K562 (cell line): Measurements from ENCODE around the gene KIR2DL3. TPM values are rescaled to one million over a fixed set of nuclear protein-coding genes. Genes with fewer than 3 reads are reported as not detected.
"Not testable (repeated sequence)": the region's sequence is repeated elsewhere in the genome, so short reads cannot be mapped to it uniquely, and the experiment has no call there.

Experiments
- ATAC-seq: fragments of 200-7000 bp; cut with Tn5 transposase; 3 replicates; pipeline ENCODE4 v1.9.1; 2020; ENCODE audit warnings: moderate library complexity
- Bru-seq: library from RNA; stranded (reverse); fragments of 400-500 nt; gene quantifications from one replicate; lab custom pipeline; 2021; lab: Mats Ljungman, UMichigan
- BruChase-seq, 2 experiments: library from RNA; stranded (reverse); fragments of 400-500 nt; gene quantifications; one replicate each; lab custom pipeline; 2021; lab: Mats Ljungman, UMichigan
- BruUV-seq: library from RNA; stranded (reverse); fragments of 400-500 nt; replicated peaks from 2 replicates; lab custom pipeline; 2021; lab: Mats Ljungman, UMichigan
- CTCF ChIA-PET: fragments of 300-600 bp; formaldehyde crosslinking; extraction: SDS; loops from one replicate; lab custom pipeline; 2021; ENCODE audit warnings: low intra/inter-chr PET ratio; lab: Yijun Ruan, JAX
- POLR2A ChIA-PET: fragments of 300-600, 350-650 bp; sonication (Branson Sonifier 250); formaldehyde crosslinking; extraction: SDS; loops from one replicate; lab custom pipeline; 2021; ENCODE audit warnings: antibody characterized with exemption, inconsistent platforms; lab: Yijun Ruan, JAX
- DNase-seq, 4 experiments: peaks; one replicate each; pipeline versions ENCODE4 v3.0.0 to v3.0.0-alpha.2; 2011 to 2018; ENCODE audit warnings: low spot score in 3 of 4, mixed read lengths in 3 of 4; ENCODE audit errors: extremely low read depth in 1 of 4
- FAIRE-seq: peaks from 2 replicates; lab custom pipeline; 2011; peaks lifted over from hg19 to GRCh38; lab: Jason Lieb, UNC
- H2AFZ ChIP-seq: 2 replicates; pipeline ENCODE4 v1.6.0; 2011; ENCODE audit warnings: low read depth, low read length, control low read depth, inconsistent platforms
- H3K27ac ChIP-seq: fragments of 200-600 bp; 3 replicates; pipeline ENCODE4 v1.8.0; 2011; ENCODE audit warnings: low read depth, mild to moderate bottlenecking, control low read depth, inconsistent platforms, low read length, moderate library complexity, mixed read lengths; ENCODE audit errors: extremely low read depth
- H3K27me3 ChIP-seq, 2 experiments: fragments of 300-600 bp in 1 of 2; 2 replicates in 1 of 2; 3 replicates in 1 of 2; pipeline versions ENCODE4 v1.6.0 to v1.8.0; 2011; ENCODE audit warnings: inconsistent platforms in 2 of 2, low read length in 2 of 2, mild to moderate bottlenecking in 1 of 2, mixed read lengths in 1 of 2, moderate library complexity in 1 of 2; ENCODE audit not compliant: control insufficient read depth in 2 of 2, insufficient read depth in 2 of 2
- H3K36me3 ChIP-seq: fragments of 300-600 bp; 3 replicates; pipeline ENCODE4 v1.8.0; 2011; ENCODE audit warnings: mild to moderate bottlenecking, low read length, inconsistent platforms; ENCODE audit not compliant: control insufficient read depth, insufficient read depth
- H3K4me1 ChIP-seq, 2 experiments: fragments of 200-600 bp in 1 of 2; replicated peaks in 1 of 2; 2 replicates in 1 of 2; 3 replicates in 1 of 2; pipeline versions ENCODE4 v1.5.1 to v1.8.0; 2011; ENCODE audit warnings: inconsistent platforms in 2 of 2, low read length in 2 of 2, mild to moderate bottlenecking in 1 of 2, mixed read lengths in 1 of 2, moderate library complexity in 1 of 2; ENCODE audit not compliant: control insufficient read depth in 2 of 2, insufficient read depth in 2 of 2
- H3K4me2 ChIP-seq: 2 replicates; pipeline ENCODE4 v1.6.1; 2011; ENCODE audit warnings: low read length, control low read depth, inconsistent platforms, mixed read lengths; ENCODE audit not compliant: insufficient read depth
- H3K4me3 ChIP-seq: fragments of 200-600 bp; sonication (generic), shearing (Covaris generic); 2 replicates; pipeline ENCODE4 v1.5.1; 2016; ENCODE audit warnings: control low read depth, inconsistent platforms
- H3K79me2 ChIP-seq: fragments of 200-600 bp; 3 replicates; pipeline ENCODE4 v1.8.0; 2011; ENCODE audit warnings: low read length, inconsistent platforms; ENCODE audit not compliant: control insufficient read depth, insufficient read depth
- H3K9ac ChIP-seq, 2 experiments: 2 replicates each; pipeline versions ENCODE4 v1.6.0 to v1.6.1; 2011; ENCODE audit warnings: low read depth in 2 of 2, low read length in 2 of 2, control low read depth in 1 of 2, inconsistent platforms in 1 of 2, mild to moderate bottlenecking in 1 of 2, mixed read lengths in 1 of 2; ENCODE audit not compliant: insufficient read depth in 1 of 2
- H3K9me1 ChIP-seq: one replicate; pipeline ENCODE4 v1.6.0; 2011; ENCODE audit warnings: inconsistent platforms, mild to moderate bottlenecking, low read length, moderate library complexity; ENCODE audit not compliant: control insufficient read depth, insufficient read depth
- H3K9me3 ChIP-seq: replicated peaks from 2 replicates; pipeline ENCODE4 v1.5.1; 2011; ENCODE audit warnings: low read depth, low read length, inconsistent platforms; ENCODE audit not compliant: control insufficient read depth, insufficient read depth
- H4K20me1 ChIP-seq: replicated peaks from 2 replicates; pipeline ENCODE4 v1.6.1; 2011; ENCODE audit warnings: low read length, inconsistent platforms, mixed read lengths; ENCODE audit not compliant: control insufficient read depth, insufficient read depth
- WGBS: fragments of 100-300 bp; shearing (Covaris generic); methylation state at CpG from one replicate; pipeline ENCODE4 v1.1.6; 2016; ENCODE audit warnings: low coverage, mixed read lengths; ENCODE audit not compliant: insufficient coverage; ENCODE audit errors: missing lambda C conversion rate; 5-methylcytosine and 5-hydroxymethylcytosine counted together
- in situ Hi-C: fragments of 300-500 bp; cut with MboI; formaldehyde crosslinking; loops from 4 replicates; pipeline ENCODE4 v1.15.0; 2018; ENCODE audit warnings: inconsistent platforms, mixed read lengths
- intact Hi-C: fragments of 100-400 bp; cut with micrococcal nuclease; formaldehyde crosslinking; loops from 2 replicates; pipeline ENCODE4 v1.14.2; 2022
- long read RNA-seq, 3 experiments: library from polyadenylated mRNA in 2 of 3; library from RNA in 1 of 3; unstranded in 2 of 3; stranded (forward) in 1 of 3; transcript quantifications; one replicate each; pipeline ENCODE4 v2.0.0, GENCODE V29; 2019 to 2022
- polyA minus RNA-seq, 3 experiments: library from RNA; depleted of rRNA, polyadenylated mRNA; stranded (reverse); fragments of >200 nt; gene quantifications; 2 replicates each; pipeline ENCODE4 v1.2.3, GENCODE V29; 2011
- polyA plus RNA-seq, 8 experiments: library from polyadenylated mRNA; depleted of rRNA in 4 of 8; stranded (reverse) in 5 of 8; unstranded in 3 of 8; fragments of >200 nt; fragmentation: Nextera tagmentation in 2 of 8; fragmentation: Illumina TruSeq in 1 of 8; extraction: Ambion mirVana in 2 of 8; extraction: Trizol in 1 of 8; gene quantifications; 2 replicates each; pipeline versions ENCODE4 v1.2.1 to v1.2.3, GENCODE V29; 2011 to 2014; ENCODE audit warnings: inconsistent platforms in 1 of 8, missing spikeins in 1 of 8
- total RNA-seq, 7 experiments: library from RNA; depleted of rRNA in 6 of 7; stranded (reverse); fragments of >200 nt in 6 of 7; fragmentation: Illumina TruSeq in 2 of 7; extraction: Trizol in 2 of 7; gene quantifications; 2 replicates each; pipeline versions ENCODE4 v1.2.1 to v1.2.3, GENCODE V29; 2011 to 2021; ENCODE audit warnings: low replicate concordance in 1 of 7

The KIR2DL3 gene
- total RNA-seq (2011; cell fraction: chromatin; rRNA removed; ENCODE audit: low replicate concordance), result not detected in 2 replicates
- total RNA-seq (2011; cell fraction: nucleolus; rRNA removed), result not detected in 2 replicates
- total RNA-seq (2011; cell fraction: nucleoplasm; rRNA removed), result not detected in 2 replicates
- total RNA-seq (2014; rRNA removed) (not detected in 2 replicates), total RNA-seq (2014; rRNA removed; fragmentation: Illumina TruSeq; extraction: Trizol) (not detected in 2 replicates), total RNA-seq (2015; rRNA removed; fragmentation: Illumina TruSeq; extraction: Trizol) (not detected in 2 replicates), total RNA-seq (2021) (not detected in 2 replicates), polyA plus RNA-seq (2011; rRNA removed) (not detected in 2 replicates), polyA plus RNA-seq (2014; fragmentation: Illumina TruSeq; extraction: Trizol) (not detected in 2 replicates), polyA plus RNA-seq (2014; fragmentation: Nextera tagmentation; extraction: Ambion mirVana) (not detected), polyA plus RNA-seq (2014; rRNA removed) (not detected in 2 replicates), polyA minus RNA-seq (2011; rRNA and poly(A)+ RNA removed) (not detected in 2 replicates), Bru-seq, nascent RNA (not detected), BruChase-seq, experiment 1, labeled RNA remaining after a 2-hour chase (not detected), BruChase-seq, experiment 2, labeled RNA remaining after a 6-hour chase (not detected)
- not detected in 2 replicates for polyA plus RNA-seq (2011; cell fraction: cytosol; rRNA removed)
- not detected in 2 replicates for polyA plus RNA-seq (2011; cell fraction: nucleus; rRNA removed)
- polyA plus RNA-seq (2012), result not detected in 2 replicates
- polyA minus RNA-seq (2011; cell fraction: cytosol; rRNA and poly(A)+ RNA removed), result not detected in 2 replicates
- polyA minus RNA-seq (2011; cell fraction: nucleus; rRNA and poly(A)+ RNA removed), result not detected in 2 replicates
- long read RNA-seq, experiment 1, result 0 reads
- long read RNA-seq, experiment 2, result 0 reads
- long read RNA-seq, experiment 3, result 0 reads

DNA sequence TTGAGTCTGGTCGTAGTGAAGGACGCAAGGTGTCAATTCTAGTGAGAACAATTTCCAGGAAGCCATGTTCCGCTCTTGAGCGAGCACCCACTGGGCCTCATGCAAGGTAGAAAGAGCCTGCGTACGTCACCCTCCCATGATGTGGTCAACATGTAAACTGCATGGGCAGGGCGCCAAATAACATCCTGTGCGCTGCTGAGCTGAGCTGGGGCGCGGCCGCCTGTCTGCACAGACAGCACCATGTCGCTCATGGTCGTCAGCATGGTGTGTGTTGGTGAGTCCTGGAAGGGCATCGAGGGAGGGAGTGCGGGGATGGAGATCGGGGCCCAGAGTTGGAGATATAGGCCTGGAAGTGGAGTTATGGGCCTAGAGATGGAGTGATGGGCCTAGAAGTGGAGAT lies at the start of gene KIR2DL3:
Gene KIR2DL3 (plus strand): TSS at position 208 of the 400 bp plus-strand sequence. CDS start 33 bp downstream, at position 241.
- H4K20me1 ChIP-seq, H2AFZ ChIP-seq, H3K9me3 ChIP-seq, ATAC-seq, H3K4me3 ChIP-seq, H3K4me1 ChIP-seq, H3K36me3 ChIP-seq, H3K27ac ChIP-seq, BruUV-seq, H3K9ac ChIP-seq, POLR2A ChIA-PET, intact Hi-C loops, CTCF ChIA-PET, H3K27me3 ChIP-seq, DNase-seq, H3K9me1 ChIP-seq, H3K79me2 ChIP-seq, FAIRE-seq, H3K4me2 ChIP-seq: not testable (repeated sequence)
- in situ Hi-C loops, result loop anchor here (5.0 kb wide), 1 partner anchor 109 kb away; no protein-coding TSS in a partner anchor
- WGBS, result 18% methylated on average over 13 of the region's 16 CpGs
